SU-DHL-6 (cell line): ENCODE measurements around the gene NAP1L1.

Experiments
- EZH2phosphoT487 ChIP-seq: fragments of 200-600 bp; sonication (generic), shearing (Covaris generic); conservative IDR thresholded peaks from 2 replicates; pipeline ENCODE4 v1.6.1; 2018; ENCODE audit warnings: mild to moderate bottlenecking, antibody characterized with exemption, low read length, moderate library complexity, mixed read lengths
- TF ChIP-seq, protein P1 (sequence below): fragments of 200-600 bp; sonication (generic); IDR thresholded peaks from one replicate; pipeline ENCODE4 v1.5.1; 2017; ENCODE audit warnings: antibody characterized with exemption, mild to moderate bottlenecking, low read length, moderate library complexity; ENCODE audit not compliant: insufficient read depth, poor library complexity, severe bottlenecking

DNA sequence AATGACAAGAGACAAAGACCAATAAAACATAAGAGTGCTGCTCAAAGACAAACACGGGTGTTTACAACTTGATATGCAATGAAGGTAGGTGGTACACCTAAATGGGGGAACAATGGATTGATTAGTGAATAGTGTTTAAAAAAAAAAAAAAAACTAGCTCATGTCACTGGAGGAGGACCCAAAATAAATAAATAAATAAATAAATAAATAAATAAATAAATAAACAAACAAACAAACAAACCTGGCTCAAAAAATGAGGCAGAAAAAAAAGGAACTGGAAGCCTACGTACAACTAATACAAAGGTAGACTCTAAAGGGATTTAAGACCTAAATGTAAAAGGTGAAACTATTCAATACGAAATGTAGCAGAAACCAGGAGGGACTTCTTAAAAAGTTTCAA is 18.6 kb downstream of the NAP1L1 start:
- TF ChIP-seq, protein P1, sequence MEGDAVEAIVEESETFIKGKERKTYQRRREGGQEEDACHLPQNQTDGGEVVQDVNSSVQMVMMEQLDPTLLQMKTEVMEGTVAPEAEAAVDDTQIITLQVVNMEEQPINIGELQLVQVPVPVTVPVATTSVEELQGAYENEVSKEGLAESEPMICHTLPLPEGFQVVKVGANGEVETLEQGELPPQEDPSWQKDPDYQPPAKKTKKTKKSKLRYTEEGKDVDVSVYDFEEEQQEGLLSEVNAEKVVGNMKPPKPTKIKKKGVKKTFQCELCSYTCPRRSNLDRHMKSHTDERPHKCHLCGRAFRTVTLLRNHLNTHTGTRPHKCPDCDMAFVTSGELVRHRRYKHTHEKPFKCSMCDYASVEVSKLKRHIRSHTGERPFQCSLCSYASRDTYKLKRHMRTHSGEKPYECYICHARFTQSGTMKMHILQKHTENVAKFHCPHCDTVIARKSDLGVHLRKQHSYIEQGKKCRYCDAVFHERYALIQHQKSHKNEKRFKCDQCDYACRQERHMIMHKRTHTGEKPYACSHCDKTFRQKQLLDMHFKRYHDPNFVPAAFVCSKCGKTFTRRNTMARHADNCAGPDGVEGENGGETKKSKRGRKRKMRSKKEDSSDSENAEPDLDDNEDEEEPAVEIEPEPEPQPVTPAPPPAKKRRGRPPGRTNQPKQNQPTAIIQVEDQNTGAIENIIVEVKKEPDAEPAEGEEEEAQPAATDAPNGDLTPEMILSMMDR: no peak
- no peak for TF ChIP-seq EZH2phosphoT487
